Measurements from ENCODE around the gene SALL3.

GRCh38 chr18:78955051-78955450 is 24.6 kb upstream of the SALL3 start:
- TF ChIP-seq CTCF (IDR thresholded peaks at IDR 0.05) (no peak), POLR2A (IDR thresholded peaks at IDR 0.05) (no peak)
